OCI-LY1 (cell line): Measurements from ENCODE around the gene TSHZ3.

Experiments used
- H2AFZ ChIP-seq: fragments of 200-600 bp; sonication (generic), shearing (Covaris generic); 2 replicates; pipeline ENCODE4 v1.6.0; 2014; ENCODE audit warnings: antibody characterized with exemption, mild to moderate bottlenecking, low read length
- H3F3A ChIP-seq: fragments of 200-600 bp; sonication (generic), shearing (Covaris generic); 2 replicates; pipeline ENCODE4 v1.6.0; 2014; ENCODE audit warnings: mild to moderate bottlenecking, antibody characterized with exemption, low read length, moderate library complexity; ENCODE audit not compliant: insufficient read depth
- H3K27ac ChIP-seq: fragments of 200-600 bp; sonication (generic); 2 replicates; pipeline ENCODE4 v1.5.1; 2014; ENCODE audit warnings: low read length, mixed run types, mild to moderate bottlenecking, low read depth; ENCODE audit not compliant: poor library complexity, severe bottlenecking
- H3K27me3 ChIP-seq: fragments of 200-600 bp; sonication (generic); 2 replicates; pipeline ENCODE4 v1.6.0; 2014; ENCODE audit warnings: antibody characterized with exemption, mild to moderate bottlenecking, low read length, moderate library complexity; ENCODE audit not compliant: insufficient read depth
- H3K36me3 ChIP-seq: fragments of 200-600 bp; sonication (generic); 2 replicates; pipeline ENCODE4 v1.6.1; 2014; ENCODE audit warnings: mild to moderate bottlenecking, antibody characterized with exemption, low read length, moderate library complexity, mixed read lengths; ENCODE audit not compliant: insufficient read depth
- H3K4me1 ChIP-seq: fragments of 200-600 bp; sonication (generic); 2 replicates; pipeline ENCODE4 v1.5.1; 2014; ENCODE audit warnings: mild to moderate bottlenecking, low read length, moderate library complexity; ENCODE audit not compliant: insufficient read depth, severe bottlenecking
- H3K4me2 ChIP-seq: fragments of 200-600 bp; sonication (generic), shearing (Covaris generic); 2 replicates; pipeline ENCODE4 v1.6.1; 2014; ENCODE audit warnings: low read length
- H3K4me3 ChIP-seq: fragments of 200-600 bp; sonication (generic); 2 replicates; pipeline ENCODE4 v1.5.1; 2014; ENCODE audit warnings: low read length, low read depth, mild to moderate bottlenecking, mixed read lengths; ENCODE audit not compliant: poor library complexity, severe bottlenecking
- H3K79me2 ChIP-seq: fragments of 200-600 bp; shearing (Covaris generic); 2 replicates; pipeline ENCODE4 v1.6.1; 2016; ENCODE audit warnings: mixed run types, low read length, mixed read lengths; ENCODE audit not compliant: insufficient read depth
- H3K9ac ChIP-seq: fragments of 200-600 bp; sonication (generic), shearing (Covaris generic); 2 replicates; pipeline ENCODE4 v1.6.1; 2014; ENCODE audit warnings: mild to moderate bottlenecking, low read length, mixed read lengths
- H3K9me2 ChIP-seq: fragments of 200-600 bp; sonication (generic), shearing (Covaris generic); 2 replicates; pipeline ENCODE4 v1.6.1; 2014; ENCODE audit warnings: low read depth, mild to moderate bottlenecking, low read length, mixed read lengths
- H3K9me3 ChIP-seq: fragments of 200-600 bp; shearing (Covaris generic); 2 replicates; pipeline ENCODE4 v1.6.1; 2014; ENCODE audit warnings: low read length, mixed read lengths
- H4K20me1 ChIP-seq: fragments of 200-600 bp; sonication (generic), shearing (Covaris generic); 2 replicates; pipeline ENCODE4 v1.6.0; 2016; ENCODE audit warnings: mild to moderate bottlenecking, low read length; ENCODE audit not compliant: insufficient read depth
- CTCF ChIP-seq: fragments of 200-600 bp; sonication (generic), shearing (Covaris generic); IDR thresholded peaks from 2 replicates; pipeline ENCODE4 v1.5.1; 2017; ENCODE audit warnings: mild to moderate bottlenecking, antibody characterized with exemption, low read length, moderate library complexity, mixed read lengths
- EZH2 ChIP-seq: fragments of 200-600 bp; sonication (generic), shearing (Covaris generic); IDR thresholded peaks from 2 replicates; pipeline ENCODE4 v1.8.0; 2017; ENCODE audit warnings: borderline replicate concordance, mixed run types, mild to moderate bottlenecking, antibody characterized with exemption, low read length, moderate library complexity, mixed read lengths

TSHZ3 gene

GRCh38 chr19:31303262-31303815 is 45.9 kb downstream of the TSHZ3 start:
- H3K27me3 ChIP-seq: no peaks in the 10 kb centered on the region
- H3K79me2 ChIP-seq: no peaks in the 10 kb centered on the region
- no peaks in the 10 kb centered on the region for H3K36me3 ChIP-seq
- no peaks in the 10 kb centered on the region for H3F3A ChIP-seq
- no peak overlapping the region for H3K9ac ChIP-seq
- H3K4me2 ChIP-seq: no peak overlapping the region
- no peaks in the 10 kb centered on the region for H3K9me2 ChIP-seq
- H3K27ac ChIP-seq: no peak overlapping the region
- no peaks in the 10 kb centered on the region for H3K9me3 ChIP-seq
- H2AFZ ChIP-seq: no peak overlapping the region
- no peak for TF ChIP-seq EZH2
- TF ChIP-seq CTCF: no peak
- H4K20me1 ChIP-seq: no peaks in the 10 kb centered on the region
- H3K4me1 ChIP-seq: no peaks in the 10 kb centered on the region
- H3K4me3 ChIP-seq: no peak overlapping the region

GRCh38 chr19:31301306-31301980 is 47.8 kb downstream of the TSHZ3 start:
- no peaks in the 10 kb centered on the region for H3F3A ChIP-seq
- no peaks in the 10 kb centered on the region for H3K9me3 ChIP-seq
- H3K4me1 ChIP-seq: no peaks in the 10 kb centered on the region
- no peaks in the 10 kb centered on the region for H3K79me2 ChIP-seq
- no peaks in the 10 kb centered on the region for H3K27me3 ChIP-seq
- TF ChIP-seq CTCF: no peak
- no peak for TF ChIP-seq EZH2
- H4K20me1 ChIP-seq: no peaks in the 10 kb centered on the region
- H2AFZ ChIP-seq: no peak overlapping the region
- no peak overlapping the region for H3K27ac ChIP-seq
- no peaks in the 10 kb centered on the region for H3K9me2 ChIP-seq
- H3K36me3 ChIP-seq: no peaks in the 10 kb centered on the region
- no peak overlapping the region for H3K4me2 ChIP-seq
- no peak overlapping the region for H3K4me3 ChIP-seq
- no peak overlapping the region for H3K9ac ChIP-seq

GRCh38 chr19:31300422-31300821 is 48.8 kb downstream of the TSHZ3 start:
- Histone ChIP-seq H3F3A (no peaks in the 10 kb centered on the region), H3K4me2 (no peak overlapping the region), H4K20me1 (no peaks in the 10 kb centered on the region)

More at GRCh38 chr19:31300422-31300821, 48.8 kb downstream of the TSHZ3 start:
- no peak overlapping the region for H3K9ac ChIP-seq
- no peak overlapping the region for H3K4me3 ChIP-seq
- no peak for TF ChIP-seq CTCF
- TF ChIP-seq EZH2: no peak
- no peaks in the 10 kb centered on the region for H3K27me3 ChIP-seq
- H3K79me2 ChIP-seq: no peaks in the 10 kb centered on the region
- no peaks in the 10 kb centered on the region for H3K9me3 ChIP-seq
- H3K27ac ChIP-seq: no peak overlapping the region
- H2AFZ ChIP-seq: no peak overlapping the region
- no peaks in the 10 kb centered on the region for H3K9me2 ChIP-seq
- no peaks in the 10 kb centered on the region for H3K36me3 ChIP-seq
- no peaks in the 10 kb centered on the region for H3K4me1 ChIP-seq
